Mucosa of descending colon (tissue), 3 donors: ENCODE results near the gene MEGF11. TPM values are rescaled to one million over a fixed set of nuclear protein-coding genes. Genes with fewer than 3 reads are reported as not detected.

Source experiments
- ATAC-seq: fragments of 200-7000 bp; cut with Tn5 transposase; one replicate; pipeline ENCODE4 v1.9.1; 2020; ENCODE audit warnings: mild to moderate bottlenecking, moderate library complexity
- DNase-seq, 3 donors: peaks; one replicate each; pipeline ENCODE4 v3.0.0-alpha.2; 2020
- H3K36me3 ChIP-seq: fragments of 200-600 bp; one replicate; pipeline ENCODE4 v1.8.0; 2021; ENCODE audit warnings: low read depth, mild to moderate bottlenecking
- H3K4me1 ChIP-seq: fragments of 200-600 bp; one replicate; pipeline ENCODE4 v1.8.0; 2021; ENCODE audit warnings: low read depth, mild to moderate bottlenecking
- H3K4me3 ChIP-seq: fragments of 200-600 bp; one replicate; pipeline ENCODE4 v1.8.0; 2021; ENCODE audit warnings: mild to moderate bottlenecking
- H3K9me3 ChIP-seq: fragments of 200-600 bp; one replicate; pipeline ENCODE4 v1.8.0; 2021; ENCODE audit warnings: mild to moderate bottlenecking
- CTCF ChIP-seq: fragments of 200-600 bp; IDR thresholded peaks from one replicate; pipeline ENCODE4 v1.8.0; 2022; ENCODE audit warnings: antibody characterized with exemption, mild to moderate bottlenecking
- intact Hi-C, 2 donors: fragments of 100-400 bp; cut with DNase I in 1 of 2; cut with micrococcal nuclease in 1 of 2; formaldehyde crosslinking; loops; one replicate each; pipeline versions ENCODE4 v1.11.0 to v1.11.1; 2022; cut with DNase I, micrococcal nuclease
- total RNA-seq, 3 donors: library from RNA; stranded (reverse); fragmentation: NEBNext Ultra II Directional in 2 of 3; extraction: Animal tissue kit (Norgen Biotek cat#: 25700) in 2 of 3; gene quantifications; one replicate each; pipeline versions ENCODE4 v1.2.1 to v1.2.4, GENCODE V29; 2021 to 2023
- donor health status: DM: no; HTN: no; CAD: no; lungs with moderate emphysema.
- donor health status: DM: no; HTN: no; CAD: no.
- donor health status: DM: no; HTN: yes; CAD: no.

The MEGF11 gene
- total RNA-seq, 3 donors from 2014 or later, result 0.12 to 0.29 (median 0.19) TPM

- intact Hi-C loops, result no loop called here
- TF ChIP-seq CTCF, result no peak
- no peaks in the 10 kb centered on the region for H3K9me3 ChIP-seq
- no peaks in the 10 kb centered on the region for H3K36me3 ChIP-seq
- DNase-seq (no peak), ATAC-seq (no peak)
- H3K4me3 ChIP-seq, result no peak overlapping the region
- H3K4me1 ChIP-seq, result peaks cover 2% of the 10 kb centered on the region
Measured at GRCh38 chr15:65914981-65915925, 338.3 kb downstream of the MEGF11 start.

- TF ChIP-seq CTCF, result no peak
- intact Hi-C loops, result no loop called here
- DNase-seq (no peak), ATAC-seq (no peak)
- H3K4me3 ChIP-seq, result no peak overlapping the region
- no peaks in the 10 kb centered on the region for H3K9me3 ChIP-seq
- no peaks in the 10 kb centered on the region for H3K36me3 ChIP-seq
- H3K4me1 ChIP-seq, result peaks cover 2% of the 10 kb centered on the region
Measured at GRCh38 chr15:65914386-65914785, 339.2 kb downstream of the MEGF11 start.

GRCh38 chr15:65913631-65914199, 339.8 kb downstream of the MEGF11 start:
- intact Hi-C loops, result no loop called here
- no peaks in the 10 kb centered on the region for H3K36me3 ChIP-seq
- TF ChIP-seq CTCF, result no peak
- peaks cover 2% of the 10 kb centered on the region for H3K4me1 ChIP-seq
- ATAC-seq, result no peak
- no peak overlapping the region for H3K4me3 ChIP-seq
- H3K9me3 ChIP-seq, result no peaks in the 10 kb centered on the region
- no peak for DNase-seq

GRCh38 chr15:65912235-65912634, 341.3 kb downstream of the MEGF11 start:
- peaks cover 2% of the 10 kb centered on the region for H3K4me1 ChIP-seq
- ATAC-seq (no peak), DNase-seq (no peak)
- H3K9me3 ChIP-seq, result no peaks in the 10 kb centered on the region
- TF ChIP-seq CTCF, result no peak
- no peak overlapping the region for H3K4me3 ChIP-seq
- intact Hi-C loops, result no loop called here
- no peaks in the 10 kb centered on the region for H3K36me3 ChIP-seq

GRCh38 chr15:65910341-65910740, 343.2 kb downstream of the MEGF11 start:
- DNase-seq (no peak), ATAC-seq (no peak)
- Histone ChIP-seq H3K4me1 (no peaks in the 10 kb centered on the region), H3K4me3 (no peak overlapping the region), H3K9me3 (no peaks in the 10 kb centered on the region), H3K36me3 (no peaks in the 10 kb centered on the region)
- intact Hi-C loops, result no loop called here
- TF ChIP-seq CTCF, result no peak
